SH-SY5Y (cell line): ENCODE results near the gene CAMKK2.

Experiments
- GATA2 ChIP-seq: IDR thresholded peaks from 2 replicates; pipeline ENCODE4 v1.6.1; 2011; ENCODE audit warnings: mild to moderate bottlenecking, low read depth, low read length
- GATA3 ChIP-seq: IDR thresholded peaks from 2 replicates; pipeline ENCODE4 v1.6.1; 2011; ENCODE audit warnings: low read depth, mild to moderate bottlenecking, low read length, moderate library complexity

GRCh38 chr12:121248622-121249021 is 47.9 kb downstream of the CAMKK2 start:
- TF ChIP-seq GATA2: no peak
- no peak for TF ChIP-seq GATA3
